ENCODE results near the gene F13A1.

F13A1 gene

DNA sequence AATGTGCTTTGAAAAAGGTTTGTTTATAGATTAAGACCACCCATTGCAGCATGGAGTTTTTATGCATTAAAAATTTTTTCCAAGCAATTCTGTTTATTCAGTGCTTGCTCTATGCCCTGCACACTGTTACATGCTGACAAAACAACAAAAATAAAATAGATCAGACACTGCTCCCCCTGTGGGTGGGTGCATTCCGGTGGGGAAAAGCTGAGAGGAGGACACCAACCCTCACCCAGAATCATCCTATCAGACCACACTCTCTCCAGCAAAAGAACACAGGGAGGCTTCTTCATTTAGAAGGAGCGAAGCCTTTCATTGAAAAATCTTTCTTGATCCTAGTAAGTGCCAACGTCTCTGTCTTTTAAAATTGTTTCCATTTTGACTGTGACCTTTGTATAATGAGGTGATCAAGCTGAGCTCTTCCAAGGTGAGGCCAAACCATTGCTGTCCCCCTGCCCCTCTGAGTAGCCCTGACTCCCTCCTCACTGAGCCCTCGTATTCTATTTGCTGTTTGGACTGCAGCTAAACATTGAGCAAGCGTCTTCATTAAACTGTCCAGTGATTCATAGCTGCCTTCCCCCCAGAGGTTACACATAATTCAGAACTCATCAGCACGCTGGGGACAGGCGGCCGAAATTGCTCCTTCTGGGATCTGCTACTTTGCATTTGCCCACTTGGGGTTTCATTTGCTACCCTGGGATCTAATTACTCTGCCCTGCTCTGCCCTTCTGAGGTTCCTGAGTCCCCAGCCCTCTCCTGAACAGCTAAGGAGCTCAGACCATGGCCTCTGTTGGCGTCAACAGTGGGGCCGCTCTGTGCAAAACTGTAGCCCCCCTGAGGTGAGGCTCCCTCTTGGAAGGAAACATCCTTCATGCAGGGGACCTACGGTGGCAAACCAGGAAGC is 102.4 kb downstream of the F13A1 start:
- Histone ChIP-seq H3K4me3 (ENCODE audit: low read depth in 1 of 2, low read length in 1 of 2) (no peak overlapping the region), H3K27me3 (no peaks in the 10 kb centered on the region), H3K9me3 (no peaks in the 10 kb centered on the region), H3K4me1 (ENCODE audit: control insufficient read depth in 1 of 2, insufficient read depth in 1 of 2, low read depth in 1 of 2, low read length in 1 of 2) (no peaks in the 10 kb centered on the region), H3K27ac (no peak overlapping the region), H3K36me3 (no peaks in the 10 kb centered on the region)
- TF ChIP-seq, protein P1, sequence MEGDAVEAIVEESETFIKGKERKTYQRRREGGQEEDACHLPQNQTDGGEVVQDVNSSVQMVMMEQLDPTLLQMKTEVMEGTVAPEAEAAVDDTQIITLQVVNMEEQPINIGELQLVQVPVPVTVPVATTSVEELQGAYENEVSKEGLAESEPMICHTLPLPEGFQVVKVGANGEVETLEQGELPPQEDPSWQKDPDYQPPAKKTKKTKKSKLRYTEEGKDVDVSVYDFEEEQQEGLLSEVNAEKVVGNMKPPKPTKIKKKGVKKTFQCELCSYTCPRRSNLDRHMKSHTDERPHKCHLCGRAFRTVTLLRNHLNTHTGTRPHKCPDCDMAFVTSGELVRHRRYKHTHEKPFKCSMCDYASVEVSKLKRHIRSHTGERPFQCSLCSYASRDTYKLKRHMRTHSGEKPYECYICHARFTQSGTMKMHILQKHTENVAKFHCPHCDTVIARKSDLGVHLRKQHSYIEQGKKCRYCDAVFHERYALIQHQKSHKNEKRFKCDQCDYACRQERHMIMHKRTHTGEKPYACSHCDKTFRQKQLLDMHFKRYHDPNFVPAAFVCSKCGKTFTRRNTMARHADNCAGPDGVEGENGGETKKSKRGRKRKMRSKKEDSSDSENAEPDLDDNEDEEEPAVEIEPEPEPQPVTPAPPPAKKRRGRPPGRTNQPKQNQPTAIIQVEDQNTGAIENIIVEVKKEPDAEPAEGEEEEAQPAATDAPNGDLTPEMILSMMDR (IDR thresholded peaks at IDR 0.05): no peak

DNA sequence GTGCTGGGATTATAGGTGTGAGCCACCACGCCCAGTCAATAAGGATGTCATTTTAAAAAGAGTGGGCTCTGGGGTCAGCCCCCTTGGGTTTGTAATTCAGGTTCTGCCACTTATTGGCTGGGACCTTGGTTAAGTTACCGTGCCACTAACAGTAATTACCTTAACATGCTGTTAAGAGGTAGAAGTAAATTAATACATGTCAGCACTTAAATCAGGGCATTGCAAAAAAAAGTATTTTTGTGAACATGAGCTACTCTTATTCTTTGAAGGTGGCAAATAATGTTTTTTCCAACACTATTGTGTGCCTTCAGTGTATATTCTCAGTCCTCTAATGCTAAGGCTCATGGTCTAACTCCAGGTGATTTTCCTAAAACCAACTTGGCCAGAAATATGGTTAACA is 109.5 kb downstream of the F13A1 start:
- no peaks in the 10 kb centered on the region for H3K27me3 ChIP-seq
- TF ChIP-seq, protein P1 (IDR thresholded peaks at IDR 0.05): no peak

DNA sequence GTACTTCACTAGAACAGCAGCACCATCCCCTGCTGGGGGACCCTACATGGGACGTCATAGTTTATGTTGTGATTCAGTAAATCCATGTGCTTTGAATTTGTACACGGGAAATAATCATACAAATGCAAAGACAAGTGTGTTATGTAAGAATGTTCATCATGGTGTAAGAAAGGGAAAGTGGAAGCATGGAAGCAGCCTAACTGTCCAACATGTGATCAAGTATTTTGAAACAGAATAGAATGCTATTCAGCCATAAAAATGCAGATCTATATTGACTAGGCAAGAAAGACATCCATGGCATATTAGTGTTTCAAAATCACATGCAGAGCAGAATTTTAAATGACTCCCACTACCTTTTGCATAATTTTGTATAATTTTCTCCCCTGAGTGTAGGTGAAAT is 117.6 kb downstream of the F13A1 start:
- H3K36me3 ChIP-seq: no peaks in the 10 kb centered on the region
- H3K27ac ChIP-seq: no peak overlapping the region
- TF ChIP-seq, protein P1 (IDR thresholded peaks at IDR 0.05): no peak
- no peak overlapping the region for H3K4me3 ChIP-seq (ENCODE audit: low read depth in 1 of 2, low read length in 1 of 2)
- no peaks in the 10 kb centered on the region for H3K27me3 ChIP-seq
- no peaks in the 10 kb centered on the region for H3K9me3 ChIP-seq
- no peaks in the 10 kb centered on the region for H3K4me1 ChIP-seq (ENCODE audit: control insufficient read depth in 1 of 2, insufficient read depth in 1 of 2, low read depth in 1 of 2, low read length in 1 of 2)

More for the DNA sequence above, 109.5 kb downstream of the F13A1 start:
- H3K27ac ChIP-seq: no peak overlapping the region
- no peaks in the 10 kb centered on the region for H3K4me1 ChIP-seq (ENCODE audit: control insufficient read depth in 1 of 2, insufficient read depth in 1 of 2, low read depth in 1 of 2, low read length in 1 of 2)
- no peaks in the 10 kb centered on the region for H3K9me3 ChIP-seq
- no peak overlapping the region for H3K4me3 ChIP-seq (ENCODE audit: low read depth in 1 of 2, low read length in 1 of 2)
- no peaks in the 10 kb centered on the region for H3K36me3 ChIP-seq

DNA sequence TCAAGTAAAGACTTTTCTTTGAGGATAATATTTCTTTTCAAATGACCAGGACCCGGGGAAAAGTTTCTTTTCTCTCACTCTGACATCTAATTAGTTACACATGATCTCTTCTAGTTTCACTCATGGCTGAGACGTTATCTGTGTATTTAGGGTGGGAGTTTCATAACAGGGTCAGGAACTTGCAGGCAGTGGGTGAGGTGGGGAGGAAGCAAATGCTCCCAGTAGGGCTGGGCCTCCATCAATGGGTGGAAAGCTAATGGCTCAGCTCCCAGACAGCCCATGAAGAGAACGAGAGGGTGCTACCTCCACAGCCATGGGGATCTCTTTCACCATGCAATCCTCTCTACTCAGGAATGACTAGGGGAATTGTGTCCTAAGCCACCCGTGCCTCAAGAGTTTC is 119.3 kb downstream of the F13A1 start:
- Histone ChIP-seq H3K4me3 (ENCODE audit: low read depth in 1 of 2, low read length in 1 of 2) (no peak overlapping the region), H3K27ac (no peak overlapping the region), H3K4me1 (ENCODE audit: control insufficient read depth in 1 of 2, insufficient read depth in 1 of 2, low read depth in 1 of 2, low read length in 1 of 2) (no peaks in the 10 kb centered on the region), H3K27me3 (no peaks in the 10 kb centered on the region), H3K36me3 (no peaks in the 10 kb centered on the region), H3K9me3 (no peaks in the 10 kb centered on the region)
- TF ChIP-seq, protein P1 (IDR thresholded peaks at IDR 0.05): no peak

DNA sequence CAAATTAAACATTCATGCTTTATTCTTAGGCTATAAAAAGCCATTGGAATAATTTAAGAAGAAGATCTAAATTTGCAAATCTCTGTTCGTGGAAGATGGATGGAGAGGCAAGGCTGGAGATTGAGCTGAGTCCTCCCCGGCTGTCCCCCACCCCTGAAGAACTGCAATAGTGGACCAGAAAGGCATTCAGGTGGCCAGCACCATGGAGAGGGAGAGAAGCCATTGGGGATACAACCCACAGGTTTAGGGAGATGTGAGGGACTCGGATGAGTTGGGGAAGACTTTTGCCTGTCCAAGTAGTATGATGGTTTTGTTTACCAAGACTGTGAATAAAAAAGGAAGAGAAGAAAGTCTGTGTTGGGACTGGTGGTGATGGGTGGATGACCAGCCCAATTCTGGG is 120.8 kb downstream of the F13A1 start:
- Histone ChIP-seq H3K27ac (no peak overlapping the region), H3K9me3 (no peaks in the 10 kb centered on the region), H3K36me3 (no peaks in the 10 kb centered on the region), H3K4me3 (ENCODE audit: low read depth in 1 of 2, low read length in 1 of 2) (no peak overlapping the region), H3K27me3 (no peaks in the 10 kb centered on the region), H3K4me1 (ENCODE audit: control insufficient read depth in 1 of 2, insufficient read depth in 1 of 2, low read depth in 1 of 2, low read length in 1 of 2) (no peaks in the 10 kb centered on the region)
- TF ChIP-seq, protein P1 (IDR thresholded peaks at IDR 0.05): no peak

All from neutrophil (primary cell).